ENCODE data around the gene ATG16L2.

GRCh38 chr11:72770799-72771198 is 43.4 kb upstream of the ATG16L2 start:
- TF ChIP-seq CTCF (IDR thresholded peaks at IDR 0.05), result no peak
- TF ChIP-seq EZH2 (IDR thresholded peaks at IDR 0.05; ENCODE audit: borderline replicate concordance, insufficient read depth, low read depth, low read length, poor library complexity, severe bottlenecking), result no peak
